ENCODE data around the gene SH3BP5L. TPM values are rescaled to one million over a fixed set of nuclear protein-coding genes. Genes with fewer than 3 reads are reported as not detected.

Gene SH3BP5L
- total and polyA plus RNA-seq, 7 experiments from 2014 or later, result 4.4 to 51.1 (median 28.3) TPM

DNA sequence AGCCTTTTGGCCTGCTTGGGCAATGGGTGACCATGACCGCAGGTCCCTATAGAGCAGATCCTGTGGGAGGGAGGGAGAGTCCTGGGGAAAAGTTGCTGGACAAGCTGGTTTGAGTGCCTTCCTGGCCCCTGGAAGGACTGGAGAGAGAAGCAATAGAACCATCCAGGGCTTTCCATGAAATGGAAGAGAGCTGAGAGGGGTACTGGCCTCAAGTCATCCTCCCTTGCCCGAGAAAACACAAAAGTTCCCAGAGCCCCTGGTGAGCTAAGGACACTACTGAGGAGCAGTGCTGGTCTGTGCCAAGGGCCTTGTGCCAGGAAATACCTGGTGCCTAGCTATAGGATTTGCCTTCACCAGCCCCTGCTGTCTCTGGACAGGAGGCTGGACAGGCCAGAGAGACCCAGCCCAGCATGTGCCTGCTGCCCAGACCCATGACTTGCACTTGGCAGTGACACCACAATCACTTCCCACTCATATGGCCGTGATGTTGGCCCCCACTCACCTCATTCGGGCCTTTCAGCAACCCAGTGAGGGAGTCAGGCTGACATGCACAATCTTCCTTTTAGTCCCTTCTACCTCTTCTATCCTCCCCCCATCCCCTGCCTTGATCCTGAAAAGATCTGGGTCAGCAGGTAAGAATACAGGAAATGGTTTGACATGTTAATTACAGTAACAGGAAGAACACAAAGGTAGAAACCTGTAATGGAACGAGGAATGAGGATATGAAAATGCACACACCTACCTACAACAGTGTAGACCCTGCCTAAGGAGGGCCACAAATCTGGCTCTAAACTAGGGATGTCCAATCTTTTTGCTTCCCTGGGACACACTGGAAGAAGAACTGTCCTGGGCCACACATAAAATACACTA, 7.0 kb downstream of the SH3BP5L start:
- Histone ChIP-seq H3K27me3 (ENCODE audit: control insufficient read depth in 2 of 2, insufficient read depth in 2 of 2, low read length in 2 of 2) (no peaks in the 10 kb centered on the region), H3K36me3 (ENCODE audit: control insufficient read depth in 2 of 3, insufficient read depth in 3 of 3, low read length in 3 of 3) (peaks cover 0 to 32% (median 10%) of the 10 kb centered on the region in 3 experiments), H3K27ac (ENCODE audit: low read depth, low read length) (peak overlapping the region; percentile 9), H3K4me1 (ENCODE audit: control insufficient read depth in 2 of 2, insufficient read depth in 2 of 2, low read length in 2 of 2) (peaks cover 30 to 73% of the 10 kb centered on the region in 2 donors), H3K9me3 (ENCODE audit: control insufficient read depth in 2 of 3, low read length in 3 of 3) (no peaks in the 10 kb centered on the region), H3K4me3 (ENCODE audit: low read length) (no peak overlapping the region)
- peaks cover 10 to 46% (median 30%) of the 10 kb centered on the region in 5 donors for H3K36me3 Mint-ChIP-seq
- peak overlapping the region; percentile 55 to 95 (median 76) for H3K4me3 Mint-ChIP-seq
- H3K27me3 Mint-ChIP-seq, result no peaks in the 10 kb centered on the region
- peaks cover 59 to 96% (median 88%) of the 10 kb centered on the region in 7 donors for H3K4me1 Mint-ChIP-seq
- H3K9me3 Mint-ChIP-seq, result no peaks in the 10 kb centered on the region
- peak overlapping the region; percentile 75 to 96 (median 89) for H3K27ac Mint-ChIP-seq
- CTCF ChIA-PET, result interaction anchor here (0.6 to 0.9 kb wide), 4 partner anchors 12 to 340 kb away, joined by 3 to 6 read pairs (median 4); no protein-coding TSS in a partner anchor
- ATAC-seq (no peak), DNase-seq (peak in 2 of 9 donors; percentile 17 to 22)
- intact Hi-C loops (cut with micrococcal nuclease), result no loop called here
- POLR2A ChIA-PET, result interaction anchor here (0.8 kb wide), 1 partner anchor 36 kb away, joined by 4 read pairs; no protein-coding TSS in a partner anchor

DNA sequence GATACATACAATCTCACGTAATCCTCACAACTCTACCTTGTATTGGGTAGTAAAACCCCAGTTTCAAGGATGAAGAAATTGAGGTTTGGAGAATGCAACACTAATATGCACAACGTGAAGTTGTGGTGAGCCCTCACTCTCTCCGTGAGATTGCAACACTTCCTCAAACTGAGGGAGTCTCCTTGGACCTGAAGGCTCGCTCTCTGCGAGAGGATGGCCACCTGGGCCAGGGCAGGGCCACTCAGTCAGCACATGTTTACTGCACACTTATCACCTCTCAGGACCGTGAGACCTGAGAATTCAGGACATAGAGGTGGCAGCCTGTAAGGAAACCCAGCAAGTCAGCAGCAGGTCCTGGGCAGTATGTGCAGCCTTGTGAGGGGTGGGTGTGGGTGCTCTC, 8.7 kb downstream of the SH3BP5L start:
- Mint-ChIP-seq H3K36me3 (peaks cover 21 to 53% (median 32%) of the 10 kb centered on the region in 5 donors), H3K9me3 (no peaks in the 10 kb centered on the region), H3K4me1 (peaks cover 54 to 79% (median 72%) of the 10 kb centered on the region in 7 donors), H3K27ac (peak overlapping the region; percentile 86 to 97 (median 92)), H3K4me3 (peak overlapping the region; percentile 13 to 95 (median 75)), H3K27me3 (no peaks in the 10 kb centered on the region)
- DNase-seq (peak in 1 of 9 donors; percentile 20), ATAC-seq (peak; percentile 77)
- CTCF ChIA-PET, result interaction anchor here (0.8 kb wide), 1 partner anchor 9 kb away, joined by 3 read pairs; no protein-coding TSS in a partner anchor
- intact Hi-C loops (cut with micrococcal nuclease), result no loop called here
- POLR2A ChIA-PET, result interaction anchor here (1.3 to 1.7 kb wide), 3 partner anchors 8 to 41 kb away, joined by 3 to 8 read pairs (median 3); partner anchors contain the start of genes SH3BP5L and ZNF692
- Histone ChIP-seq H3K27me3 (ENCODE audit: control insufficient read depth in 2 of 2, insufficient read depth in 2 of 2, low read length in 2 of 2) (no peaks in the 10 kb centered on the region), H3K4me1 (ENCODE audit: control insufficient read depth in 2 of 2, insufficient read depth in 2 of 2, low read length in 2 of 2) (peaks cover 15 to 60% of the 10 kb centered on the region in 2 donors), H3K36me3 (ENCODE audit: control insufficient read depth in 2 of 3, insufficient read depth in 3 of 3, low read length in 3 of 3) (peaks cover 3 to 43% (median 10%) of the 10 kb centered on the region in 3 experiments), H3K4me3 (ENCODE audit: low read length) (no peak overlapping the region), H3K9me3 (ENCODE audit: control insufficient read depth in 2 of 3, low read length in 3 of 3) (no peaks in the 10 kb centered on the region), H3K27ac (ENCODE audit: low read depth, low read length) (peak overlapping the region; percentile 70)

DNA sequence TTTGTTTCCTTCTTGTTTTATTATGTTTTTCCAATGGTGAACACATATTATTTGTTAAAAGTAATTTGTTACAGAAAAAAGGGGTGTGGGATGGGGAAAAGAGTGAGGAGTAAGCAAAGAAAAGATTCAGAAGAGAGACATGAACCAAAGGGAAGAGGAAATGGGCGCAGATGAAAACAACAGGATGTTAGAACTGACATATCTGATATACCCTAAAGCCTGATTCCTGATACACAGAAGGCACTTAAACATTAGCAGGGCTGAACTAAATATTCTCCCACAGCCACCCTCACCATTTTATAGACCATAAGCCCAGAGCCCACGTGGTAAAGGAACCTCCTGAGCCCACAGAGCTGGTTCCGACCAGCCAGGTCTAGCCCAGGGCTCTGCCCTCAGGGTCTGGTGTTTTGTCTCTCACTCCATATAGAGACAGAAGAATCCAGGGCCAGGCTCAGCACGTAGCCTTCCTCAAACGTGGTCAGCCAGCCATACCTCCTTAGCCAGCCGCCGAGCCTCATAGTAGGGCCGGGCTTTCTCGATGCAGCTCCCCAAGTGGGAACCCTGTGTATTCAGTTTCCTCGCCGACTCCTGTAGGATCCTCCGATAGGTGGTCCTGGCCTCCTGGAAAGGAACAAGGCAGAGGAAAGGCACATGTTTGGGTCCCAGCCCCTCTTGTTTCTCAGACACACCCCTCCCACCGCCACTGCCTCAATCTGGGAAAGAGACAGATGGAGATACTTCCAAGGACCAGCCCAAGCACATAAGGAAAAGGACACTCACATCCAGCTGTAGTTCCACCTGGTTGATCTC, 9.5 kb downstream of the SH3BP5L start:
- Mint-ChIP-seq H3K27me3 (no peaks in the 10 kb centered on the region), H3K9me3 (no peaks in the 10 kb centered on the region), H3K36me3 (peaks cover 21 to 57% (median 32%) of the 10 kb centered on the region in 5 donors), H3K4me1 (peaks cover 51 to 71% (median 63%) of the 10 kb centered on the region in 7 donors), H3K27ac (peak overlapping the region; percentile 86 to 97 (median 92)), H3K4me3 (peak overlapping the region; percentile 49 to 95 (median 75))
- CTCF ChIA-PET, result interaction anchor here (0.8 kb wide), 1 partner anchor 10 kb away, joined by 3 read pairs; no protein-coding TSS in a partner anchor
- H3K4me1 ChIP-seq (ENCODE audit: control insufficient read depth in 2 of 2, insufficient read depth in 2 of 2, low read length in 2 of 2), result peaks cover 15 to 52% of the 10 kb centered on the region in 2 donors
- no peaks in the 10 kb centered on the region for H3K9me3 ChIP-seq (ENCODE audit: control insufficient read depth in 2 of 3, low read length in 3 of 3)
- POLR2A ChIA-PET, result interaction anchor here (0.7 to 1.7 kb wide), 2 partner anchors 9 to 12 kb away, joined by 3 to 8 read pairs; partner anchors contain the start of gene SH3BP5L
- peaks cover 3 to 51% (median 10%) of the 10 kb centered on the region in 3 experiments for H3K36me3 ChIP-seq (ENCODE audit: control insufficient read depth in 2 of 3, insufficient read depth in 3 of 3, low read length in 3 of 3)
- intact Hi-C loops (cut with micrococcal nuclease), result loop anchor here in 1 of 2 donors (1.0 kb wide), 1 partner anchor 9 kb away; the partner anchor contains the start of gene SH3BP5L
- ATAC-seq, result no peak
- H3K27me3 ChIP-seq (ENCODE audit: control insufficient read depth in 2 of 2, insufficient read depth in 2 of 2, low read length in 2 of 2), result no peaks in the 10 kb centered on the region
- H3K27ac ChIP-seq (ENCODE audit: low read depth, low read length), result peak overlapping the region; percentile 70
- peak in 1 of 9 donors; percentile 19 for DNase-seq
- H3K4me3 ChIP-seq (ENCODE audit: low read length), result no peak overlapping the region

DNA sequence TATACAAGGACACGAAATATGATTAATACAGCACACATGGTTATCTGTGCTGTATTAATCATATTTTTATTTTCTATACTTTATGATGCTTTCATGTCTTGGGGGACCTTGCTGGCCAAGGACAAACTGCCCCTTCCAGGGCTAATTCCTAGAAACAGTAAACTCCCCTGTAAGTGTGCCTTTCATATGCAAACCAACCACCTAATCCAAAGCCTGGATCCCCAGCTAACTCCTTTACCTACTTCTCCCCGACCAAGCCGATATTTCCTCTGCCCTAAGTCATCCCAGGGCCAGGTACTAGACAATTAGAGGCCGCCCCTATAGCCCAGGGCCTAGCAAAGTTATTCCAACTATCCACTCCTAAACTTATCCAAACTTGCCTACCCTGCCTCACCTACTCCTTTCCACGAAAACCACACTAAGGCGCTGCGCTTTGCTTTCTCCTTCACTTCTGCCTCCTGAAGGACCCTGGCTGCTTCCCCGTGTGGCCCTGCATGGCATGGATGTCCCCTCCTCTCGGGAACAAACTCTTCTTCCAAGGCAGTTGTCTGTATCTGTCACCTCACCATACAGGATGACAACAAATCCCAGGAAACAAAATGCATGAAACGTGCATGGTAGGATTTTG, 10.2 kb downstream of the SH3BP5L start:
- intact Hi-C loops (cut with micrococcal nuclease), result loop anchor here in 1 of 2 donors (1.0 kb wide), 1 partner anchor 10 kb away; the partner anchor contains the start of gene SH3BP5L
- Histone ChIP-seq H3K4me1 (ENCODE audit: control insufficient read depth in 2 of 2, insufficient read depth in 2 of 2, low read length in 2 of 2) (peaks cover 15 to 46% of the 10 kb centered on the region in 2 donors), H3K27me3 (ENCODE audit: control insufficient read depth in 2 of 2, insufficient read depth in 2 of 2, low read length in 2 of 2) (no peaks in the 10 kb centered on the region), H3K9me3 (ENCODE audit: control insufficient read depth in 2 of 3, low read length in 3 of 3) (no peaks in the 10 kb centered on the region), H3K27ac (ENCODE audit: low read depth, low read length) (peak overlapping the region; percentile 70), H3K36me3 (ENCODE audit: control insufficient read depth in 2 of 3, insufficient read depth in 3 of 3, low read length in 3 of 3) (peaks cover 3 to 48% (median 10%) of the 10 kb centered on the region in 3 experiments), H3K4me3 (ENCODE audit: low read length) (no peak overlapping the region)
- peaks cover 45 to 63% (median 56%) of the 10 kb centered on the region in 7 donors for H3K4me1 Mint-ChIP-seq
- POLR2A ChIA-PET, result interaction anchor here (0.7 to 1.7 kb wide), 2 partner anchors 10 to 13 kb away, joined by 3 to 8 read pairs; partner anchors contain the start of gene SH3BP5L
- no peaks in the 10 kb centered on the region for H3K9me3 Mint-ChIP-seq
- peak overlapping the region in 8 of 10 donors; percentile 35 to 95 (median 76) for H3K4me3 Mint-ChIP-seq
- peaks cover 21 to 53% (median 33%) of the 10 kb centered on the region in 5 donors for H3K36me3 Mint-ChIP-seq
- ATAC-seq, result no peak
- H3K27me3 Mint-ChIP-seq, result no peaks in the 10 kb centered on the region
- peak in 1 of 9 donors; percentile 10 for DNase-seq
- CTCF ChIA-PET, result no interaction called here
- peak overlapping the region; percentile 86 to 97 (median 92) for H3K27ac Mint-ChIP-seq

DNA sequence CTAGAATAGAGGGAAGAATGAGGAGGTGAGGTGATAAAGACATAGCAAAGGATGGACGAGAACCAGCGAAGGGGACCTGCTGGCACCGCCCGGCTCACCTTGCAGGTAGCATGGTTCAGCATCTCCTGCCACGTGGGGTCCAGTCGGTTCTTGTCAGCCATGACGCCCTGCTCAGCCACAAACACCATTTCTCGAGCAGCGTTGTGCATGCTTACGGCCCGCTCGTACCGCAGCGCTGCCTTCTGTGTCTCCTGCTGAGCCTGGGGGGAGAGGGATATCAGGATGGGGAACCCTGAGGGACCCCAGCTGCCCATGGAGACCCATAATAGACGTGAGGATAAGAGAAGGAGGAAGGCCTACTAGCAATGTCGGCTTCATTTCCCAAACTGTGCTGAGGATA, 11.4 kb downstream of the SH3BP5L start:
- no peaks in the 10 kb centered on the region for H3K9me3 Mint-ChIP-seq
- no peak for DNase-seq
- peaks cover 38 to 52% (median 46%) of the 10 kb centered on the region in 7 donors for H3K4me1 Mint-ChIP-seq
- no peak for ATAC-seq
- Histone ChIP-seq H3K27ac (ENCODE audit: low read depth, low read length) (no peak overlapping the region), H3K36me3 (ENCODE audit: control insufficient read depth in 2 of 3, insufficient read depth in 3 of 3, low read length in 3 of 3) (peaks cover 3 to 42% (median 10%) of the 10 kb centered on the region in 3 experiments), H3K9me3 (ENCODE audit: control insufficient read depth in 2 of 3, low read length in 3 of 3) (no peaks in the 10 kb centered on the region), H3K4me3 (ENCODE audit: low read length) (no peak overlapping the region), H3K4me1 (ENCODE audit: control insufficient read depth in 2 of 2, insufficient read depth in 2 of 2, low read length in 2 of 2) (peaks cover 8 to 41% of the 10 kb centered on the region in 2 donors), H3K27me3 (ENCODE audit: control insufficient read depth in 2 of 2, insufficient read depth in 2 of 2, low read length in 2 of 2) (no peaks in the 10 kb centered on the region)
- peak overlapping the region in 1 of 10 donors; percentile 11 for H3K4me3 Mint-ChIP-seq
- ChIA-PET CTCF (no interaction called here), POLR2A (interaction anchor here (1.5 kb wide), 1 partner anchor 12 kb away, joined by 3 read pairs; no protein-coding TSS in a partner anchor)
- H3K27me3 Mint-ChIP-seq, result no peaks in the 10 kb centered on the region
- intact Hi-C loops (cut with micrococcal nuclease), result no loop called here
- H3K27ac Mint-ChIP-seq, result peak overlapping the region in 8 of 9 donors; percentile 9 to 96 (median 52)
- peaks cover 21 to 46% (median 33%) of the 10 kb centered on the region in 5 donors for H3K36me3 Mint-ChIP-seq
